PC-9 (cell line): ENCODE data around the gene GRB7. TPM values are rescaled to one million over a fixed set of nuclear protein-coding genes. Genes with fewer than 3 reads are reported as not detected.

ENCODE experiments used
- BruUV-seq: library from RNA; stranded (reverse); fragments of 400-500 nt; replicated peaks from 2 replicates; lab custom pipeline; 2021; lab: Mats Ljungman, UMichigan
- CTCF ChIA-PET: fragments of 300-600 bp; sonication (Branson Sonifier 250); formaldehyde crosslinking; loops from one replicate; lab custom pipeline; 2022; ENCODE audit warnings: antibody characterized with exemption; lab: Charles Lee
- POLR2A ChIA-PET: fragments of 300-600 bp; sonication (Branson Sonifier 250); formaldehyde crosslinking; loops from one replicate; lab custom pipeline; 2022; ENCODE audit warnings: antibody characterized with exemption; ENCODE audit not compliant: unreplicated experiment; lab: Charles Lee
- DNase-seq, 2 experiments: peaks; one replicate each; pipeline versions ENCODE4 v3.0.0 to v3.0.0-alpha.2; 2015 to 2022; ENCODE audit warnings: mixed read lengths in 1 of 2
- H2AFZ ChIP-seq: fragments of 200-600 bp; sonication (generic); 2 replicates; pipeline ENCODE4 v1.8.1; 2017; ENCODE audit warnings: antibody characterized with exemption
- H3F3A ChIP-seq: fragments of 200-600 bp; sonication (generic); 2 replicates; pipeline ENCODE4 v1.8.1; 2017; ENCODE audit warnings: antibody characterized with exemption, mild to moderate bottlenecking, low read depth; ENCODE audit not compliant: insufficient read depth
- H3K27ac ChIP-seq: fragments of 200-600 bp; sonication (generic); 2 replicates; pipeline ENCODE4 v1.6.1; 2016; ENCODE audit warnings: mixed run types
- H3K27me3 ChIP-seq: fragments of 200-600 bp; sonication (generic); 2 replicates; pipeline ENCODE4 v1.6.1; 2016; ENCODE audit warnings: low read depth, mixed run types; ENCODE audit not compliant: insufficient read depth
- H3K36me3 ChIP-seq: fragments of 200-600 bp; sonication (generic); 2 replicates; pipeline ENCODE4 v1.6.1; 2016; ENCODE audit warnings: low read depth, mixed run types
- H3K4me1 ChIP-seq: fragments of 200-600 bp; sonication (generic); replicated peaks from 2 replicates; pipeline ENCODE4 v1.6.1; 2016; ENCODE audit warnings: mixed run types; ENCODE audit not compliant: insufficient read depth
- H3K4me2 ChIP-seq: fragments of 200-600 bp; sonication (generic); 2 replicates; pipeline ENCODE4 v1.6.1; 2017; ENCODE audit warnings: mixed run types
- H3K4me3 ChIP-seq: fragments of 200-600 bp; sonication (generic); 2 replicates; pipeline ENCODE4 v1.6.1; 2016; ENCODE audit warnings: mixed run types
- H3K79me2 ChIP-seq: fragments of 200-600 bp; sonication (generic); 2 replicates; pipeline ENCODE4 v1.6.1; 2017; ENCODE audit warnings: low read depth, mixed run types
- H3K9me2 ChIP-seq: fragments of 200-600 bp; sonication (generic); 2 replicates; pipeline ENCODE4 v1.8.1; 2017; ENCODE audit warnings: mild to moderate bottlenecking; ENCODE audit not compliant: insufficient read depth
- H3K9me3 ChIP-seq: fragments of 200-600 bp; sonication (generic); 2 replicates; pipeline ENCODE4 v1.8.1; 2016; ENCODE audit warnings: low read depth; ENCODE audit not compliant: insufficient read depth
- H4K20me1 ChIP-seq: fragments of 200-600 bp; sonication (generic); 2 replicates; pipeline ENCODE4 v1.8.1; 2017; ENCODE audit not compliant: insufficient read depth
- CTCF ChIP-seq: fragments of 200-600 bp; sonication (generic); conservative IDR thresholded peaks from 2 replicates; pipeline ENCODE4 v1.6.1; 2017; ENCODE audit warnings: mixed run types, antibody characterized with exemption, mild to moderate bottlenecking, moderate library complexity
- EZH2 ChIP-seq: fragments of 200-600 bp; sonication (generic); IDR thresholded peaks from 2 replicates; pipeline ENCODE4 v1.8.0; 2017; ENCODE audit warnings: antibody characterized with exemption, low read depth
- intact Hi-C: fragments of 100-400 bp; cut with micrococcal nuclease; formaldehyde crosslinking; loops from one replicate; pipeline ENCODE4 v1.10.0; 2022; ENCODE audit not compliant: unreplicated experiment
- microRNA-seq: library from miRNA; unstranded; fragments of <30 nt; microRNA quantifications from one replicate; pipeline ENCODE4 v1.2.0, GENCODE V29; 2021; ENCODE audit warnings: borderline number of aligned reads, borderline replicate concordance
- total RNA-seq: library from RNA; stranded (reverse); gene quantifications from 2 replicates; pipeline ENCODE4 v1.2.3, GENCODE V29; 2021

GRB7 gene
- total RNA-seq, 1 experiment from 2014 or later: 49.1 TPM

GRCh38 chr17:39793301-39793872, 55.6 kb downstream of the GRB7 start:
- TF ChIP-seq EZH2: no peak
- TF ChIP-seq CTCF: no peak
- no peak for DNase-seq
- Histone ChIP-seq H3K4me2 (no peak overlapping the region), H3K9me2 (no peaks in the 10 kb centered on the region), H4K20me1 (no peaks in the 10 kb centered on the region), H3K79me2 (no peaks in the 10 kb centered on the region), H3K9me3 (no peaks in the 10 kb centered on the region), H2AFZ (no peak overlapping the region), H3K27me3 (no peaks in the 10 kb centered on the region), H3K4me1 (0 out of 2 replicates have a peak, but pooled peaks cover 5% of the 10 kb centered on the region), H3K27ac (no peak overlapping the region), H3K4me3 (no peak overlapping the region), H3F3A (no peaks in the 10 kb centered on the region), H3K36me3 (no peaks in the 10 kb centered on the region)
- POLR2A ChIA-PET: interaction anchor here (0.7 kb wide), 1 partner anchor 92 kb away, joined by 5 read pairs; no protein-coding TSS in a partner anchor
- CTCF ChIA-PET: no interaction called here
- no TSS peak for BruUV-seq
- intact Hi-C loops: no loop called here

- CTCF ChIA-PET: no interaction called here
- no peaks in the 10 kb centered on the region for H3K27me3 ChIP-seq
- POLR2A ChIA-PET: no interaction called here
- intact Hi-C loops: no loop called here
- no peak overlapping the region for H2AFZ ChIP-seq
- 0 out of 2 replicates have a peak, but pooled peaks cover 5% of the 10 kb centered on the region for H3K4me1 ChIP-seq
- no peaks in the 10 kb centered on the region for H3F3A ChIP-seq
- H3K36me3 ChIP-seq: no peaks in the 10 kb centered on the region
- TF ChIP-seq EZH2: no peak
- no peak for TF ChIP-seq CTCF
- no peak overlapping the region for H3K27ac ChIP-seq
- H3K79me2 ChIP-seq: no peaks in the 10 kb centered on the region
- no peaks in the 10 kb centered on the region for H4K20me1 ChIP-seq
- DNase-seq: no peak
- BruUV-seq: no TSS peak
- no peaks in the 10 kb centered on the region for H3K9me2 ChIP-seq
- H3K4me2 ChIP-seq: no peak overlapping the region
- no peak overlapping the region for H3K4me3 ChIP-seq
- H3K9me3 ChIP-seq: no peaks in the 10 kb centered on the region
Observed at GRCh38 chr17:39794249-39794970, 56.7 kb downstream of the GRB7 start.

Small RNA genes lying within 50 kb of the gene (microRNA-seq; reads per million reads assigned to microRNA genes)
- 4.0 reads per million for gene MIR4728

Other genes with a start within 250 kb of the GRB7 start
- not detected in 2 replicates for gene NEUROD2, start 130.0 kb upstream of the GRB7 start, total RNA-seq
- not detected in 2 replicates for gene PPP1R1B, start 111.0 kb upstream of the GRB7 start, total RNA-seq
- 47.7 and 55.9 TPM in 2 replicates for gene STARD3, start 100.8 kb upstream of the GRB7 start, total RNA-seq
- gene TCAP, start 72.6 kb upstream of the GRB7 start, total RNA-seq: 1.2 and 1.6 TPM in 2 replicates
- 0.75 and 1.1 TPM in 2 replicates for gene PNMT, start 69.5 kb upstream of the GRB7 start, total RNA-seq
- gene PGAP3, start 49.9 kb upstream of the GRB7 start, total RNA-seq: 15.0 and 16.2 TPM in 2 replicates
- gene ERBB2, start 37.9 kb upstream of the GRB7 start, total RNA-seq: 87.2 and 90.6 TPM in 2 replicates
- gene MIEN1, start 7.4 kb upstream of the GRB7 start, total RNA-seq: 49.2 and 50.8 TPM in 2 replicates
- 0.04 TPM in 1 of 2 replicates, not detected in the other for gene IKZF3, start 126.4 kb downstream of the GRB7 start, total RNA-seq
- not detected in 2 replicates for gene ZPBP2, start 130.3 kb downstream of the GRB7 start, total RNA-seq
- 39.9 and 50.4 TPM in 2 replicates for gene GSDMB, start 180.7 kb downstream of the GRB7 start, total RNA-seq
- 51.1 and 68.1 TPM in 2 replicates for gene ORMDL3, start 189.7 kb downstream of the GRB7 start, total RNA-seq
- gene LRRC3C, start 189.8 kb downstream of the GRB7 start, total RNA-seq: not detected in 2 replicates
- gene GSDMA, start 225.1 kb downstream of the GRB7 start, total RNA-seq: 0.35 and 0.55 TPM in 2 replicates
- gene PSMD3, start 242.9 kb downstream of the GRB7 start, total RNA-seq: 93.2 and 130 TPM in 2 replicates